NOMO-1 (cell line): ENCODE measurements around the gene MPST.
"Not testable (repeated sequence)": the region's sequence is repeated elsewhere in the genome, so short reads cannot be mapped to it uniquely, and the experiment has no call there.

Source experiments
- DNase-seq, 2 experiments: peaks; one replicate each; lab custom pipeline; 2025; ENCODE audit not compliant: unreplicated experiment in 2 of 2; lab: John Stamatoyannopoulos, UW

Gene MPST

DNA sequence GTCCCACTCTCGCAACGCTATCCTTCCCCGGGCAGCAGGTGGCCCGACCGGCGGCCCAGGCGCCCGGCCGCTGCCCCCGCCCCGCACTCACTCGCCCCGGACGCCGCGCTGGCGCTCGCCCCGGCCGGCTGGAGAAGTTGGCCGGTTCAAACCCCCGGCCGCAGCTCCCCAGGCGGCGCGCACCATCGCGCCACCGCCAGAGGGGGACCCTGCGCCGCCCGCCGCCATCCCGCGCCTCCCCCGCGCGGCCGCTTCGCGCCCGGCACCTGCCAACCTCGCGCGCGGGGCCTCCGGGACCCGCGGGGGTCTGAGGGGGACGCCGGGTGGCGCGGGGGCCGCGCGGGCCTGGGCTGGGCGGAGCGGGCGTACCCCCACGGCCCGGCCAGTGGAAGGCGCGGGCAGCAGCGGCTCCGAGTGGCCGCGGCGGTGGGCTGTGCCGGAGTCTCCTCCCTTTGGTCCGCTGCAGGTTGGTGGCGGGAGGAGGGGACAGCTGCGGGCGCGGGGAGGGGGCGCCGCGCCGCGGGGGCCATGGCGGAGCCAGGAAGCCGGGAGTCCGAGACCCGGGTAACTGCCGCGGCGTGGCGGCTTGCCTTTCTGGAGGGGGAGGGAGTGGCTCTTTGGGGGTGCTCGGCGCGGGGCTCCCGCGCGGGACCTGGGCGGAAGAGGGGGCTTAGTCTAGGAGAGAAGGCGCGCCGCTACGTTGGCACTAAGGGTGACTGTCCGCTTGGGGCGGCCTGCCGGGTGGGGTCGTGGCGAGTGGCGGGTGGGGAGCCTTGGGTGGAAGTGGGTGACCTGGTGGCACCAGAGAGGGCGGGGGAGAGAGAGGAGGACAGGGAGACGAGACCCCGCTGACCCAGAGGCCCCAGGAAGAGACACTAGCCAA lies at the start of gene MPST, which contains the start of gene TST:
Gene MPST, plus strand, starts transcription at position 434 of the 883 bp plus-strand sequence. Its CDS starts 95 bp downstream, at position 529.
Gene TST, minus strand, starts transcription at position 139 of the 883 bp plus-strand sequence. CDS start 715 bp downstream, outside the sequence.
- peak; percentile 66 to 67 for DNase-seq

DNA sequence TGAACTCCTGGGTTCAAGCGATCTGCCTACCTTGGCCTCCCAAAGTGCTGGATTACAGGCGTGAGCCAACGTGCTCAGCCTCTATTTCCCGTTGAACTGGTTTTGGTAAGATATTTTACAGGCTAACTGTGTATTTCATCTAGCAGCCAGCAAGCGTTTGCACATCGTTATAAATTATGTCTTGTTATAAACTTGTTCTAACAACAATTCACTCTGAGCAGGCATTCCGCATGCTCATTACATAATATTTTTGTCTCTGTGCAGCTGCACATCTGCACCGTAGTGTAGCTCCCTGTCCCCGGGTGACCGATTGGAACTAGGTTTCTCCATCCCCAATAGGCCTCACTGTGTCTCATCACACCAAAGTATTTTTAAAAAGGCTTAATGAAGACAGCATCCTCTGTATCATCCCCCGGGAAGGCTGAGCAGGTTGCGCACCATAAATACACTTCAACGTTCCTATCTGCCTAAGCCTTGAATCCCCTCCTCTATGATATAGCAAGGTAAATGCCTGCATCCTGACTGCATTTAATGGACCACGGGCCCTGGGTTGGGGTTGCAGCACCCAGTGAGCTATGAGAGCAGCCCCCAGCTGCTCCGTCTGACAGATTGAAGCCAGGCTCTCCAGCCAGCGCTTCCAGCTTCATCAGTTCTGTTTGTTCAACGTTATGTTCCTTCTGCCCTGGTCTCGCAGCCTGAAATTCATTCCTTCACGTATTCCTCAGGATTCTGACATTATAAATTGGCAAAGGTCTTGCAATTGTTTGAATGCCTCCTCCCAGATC lies 48.0 kb upstream of the MPST start:
- no peak for DNase-seq

DNA sequence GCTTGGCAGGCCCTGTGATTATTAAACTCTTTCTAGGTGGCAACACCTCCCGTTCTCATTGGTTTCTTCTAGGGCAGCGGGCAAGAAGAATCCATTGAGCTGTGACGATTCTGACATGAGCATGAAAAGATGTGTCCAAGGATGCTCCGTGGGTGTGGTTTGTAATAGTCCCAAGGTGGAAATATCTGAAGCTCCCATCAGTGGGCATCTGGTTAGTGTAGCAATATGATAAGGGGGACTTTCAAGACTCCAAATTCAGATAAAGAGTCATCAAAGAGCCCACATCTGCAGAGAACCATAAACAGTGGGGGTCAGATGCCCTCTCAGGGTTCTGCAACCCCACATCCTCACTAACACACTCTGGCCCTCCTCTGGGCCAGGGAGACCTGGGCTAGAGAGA lies 42.9 kb upstream of the MPST start:
- DNase-seq, result no peak

DNA sequence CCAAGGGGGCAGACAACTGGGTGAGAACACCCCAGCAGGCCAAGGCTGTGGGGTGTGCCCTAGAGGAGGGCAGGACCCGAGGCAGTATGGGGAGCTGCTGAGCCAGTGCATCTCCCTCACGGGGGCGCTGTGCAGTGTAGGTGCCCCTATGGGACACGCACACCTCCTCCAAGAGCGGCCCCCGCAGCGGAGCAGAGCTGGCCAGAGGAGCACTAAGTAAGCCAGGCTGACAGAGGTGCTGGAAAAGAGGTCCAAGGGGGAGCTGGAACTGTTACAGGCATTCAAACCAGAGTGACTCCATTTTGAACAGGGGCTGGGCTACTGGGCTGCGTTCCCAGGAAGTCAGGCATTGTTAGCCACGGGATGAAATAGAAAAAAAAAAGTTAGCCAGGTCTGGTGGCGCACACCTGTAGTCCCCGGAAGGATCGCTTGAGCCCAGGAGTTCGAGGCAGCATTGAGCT lies 42.1 kb upstream of the MPST start:
- peak in 1 of 2 experiments; percentile 18 for DNase-seq

DNA sequence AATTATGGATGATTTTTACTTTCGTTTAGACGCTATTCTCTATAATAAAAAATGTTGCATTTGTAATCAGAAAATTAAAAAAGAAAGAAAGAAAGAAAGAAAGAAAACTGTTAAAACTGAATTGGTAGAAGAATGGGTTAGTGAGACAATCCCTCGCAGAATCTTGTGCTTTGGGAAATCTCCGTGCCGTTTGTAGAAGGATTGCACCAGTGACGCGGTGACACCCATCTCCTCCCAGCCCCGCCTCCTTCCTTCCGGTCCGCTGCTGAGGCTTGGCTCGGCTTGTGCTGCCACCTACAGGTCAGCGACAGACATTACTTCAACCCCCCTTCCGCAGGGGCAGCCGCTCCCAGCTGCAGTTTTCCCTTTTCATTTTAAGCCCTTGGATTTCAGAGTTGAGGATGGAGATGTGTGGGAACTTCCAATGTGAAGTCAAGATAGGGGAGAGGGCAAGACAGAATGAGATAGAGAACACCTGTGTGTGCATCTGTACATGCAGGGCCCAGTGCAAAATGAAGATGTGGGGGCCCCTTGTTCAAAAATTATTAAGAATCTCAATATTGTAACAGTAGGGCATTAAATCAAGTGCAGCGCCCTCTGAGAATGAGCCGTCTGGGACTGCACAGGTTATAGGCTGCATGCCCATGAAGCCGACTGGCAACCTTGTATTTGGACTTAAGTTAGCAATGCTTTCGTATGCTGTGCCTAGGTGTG lies 41.4 kb upstream of the MPST start:
- peak; percentile 85 to 86 for DNase-seq

DNA sequence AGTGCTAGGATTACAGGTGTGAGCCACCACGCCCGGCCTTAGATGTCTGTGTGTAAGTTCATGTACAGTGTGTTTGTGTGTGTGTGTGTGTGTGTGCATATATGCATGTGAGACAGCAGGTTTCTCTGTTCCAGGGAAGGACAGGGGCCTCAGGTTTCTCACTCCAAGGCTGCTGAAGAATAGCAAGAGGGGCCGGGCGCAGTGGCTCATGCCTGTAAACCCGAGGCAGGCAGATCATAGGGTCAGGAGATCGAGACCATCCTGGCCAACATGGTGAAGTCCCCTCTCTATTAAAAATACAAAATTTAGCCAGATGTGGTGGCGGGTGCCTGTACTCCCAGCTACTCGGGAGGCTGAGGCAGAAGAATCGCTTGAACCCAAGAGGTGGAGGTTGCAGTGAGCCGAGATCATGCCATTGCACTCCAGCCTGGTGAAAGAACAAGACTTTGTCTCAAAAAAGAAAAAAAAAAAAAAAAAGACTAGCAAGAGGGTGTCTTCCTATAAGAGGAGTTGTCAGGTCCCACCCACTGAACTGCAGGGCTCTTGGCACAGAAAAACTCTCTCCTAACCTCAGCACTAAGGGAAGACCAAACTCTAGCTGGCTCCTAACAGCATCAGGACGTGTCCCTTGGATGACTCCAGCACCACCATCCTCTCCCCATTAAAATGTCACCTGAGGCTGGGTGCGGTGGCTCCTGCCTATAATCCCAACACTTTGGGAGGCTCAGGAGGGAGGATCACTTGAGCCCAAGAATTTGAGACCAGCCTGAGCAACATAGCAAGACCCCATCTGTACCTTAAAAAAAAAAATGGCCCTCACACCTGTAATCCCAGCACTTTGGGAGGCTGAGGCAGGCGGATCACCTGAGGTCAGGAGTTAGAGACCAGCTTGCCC lies 40.3 kb upstream of the MPST start:
- no peak for DNase-seq

DNA sequence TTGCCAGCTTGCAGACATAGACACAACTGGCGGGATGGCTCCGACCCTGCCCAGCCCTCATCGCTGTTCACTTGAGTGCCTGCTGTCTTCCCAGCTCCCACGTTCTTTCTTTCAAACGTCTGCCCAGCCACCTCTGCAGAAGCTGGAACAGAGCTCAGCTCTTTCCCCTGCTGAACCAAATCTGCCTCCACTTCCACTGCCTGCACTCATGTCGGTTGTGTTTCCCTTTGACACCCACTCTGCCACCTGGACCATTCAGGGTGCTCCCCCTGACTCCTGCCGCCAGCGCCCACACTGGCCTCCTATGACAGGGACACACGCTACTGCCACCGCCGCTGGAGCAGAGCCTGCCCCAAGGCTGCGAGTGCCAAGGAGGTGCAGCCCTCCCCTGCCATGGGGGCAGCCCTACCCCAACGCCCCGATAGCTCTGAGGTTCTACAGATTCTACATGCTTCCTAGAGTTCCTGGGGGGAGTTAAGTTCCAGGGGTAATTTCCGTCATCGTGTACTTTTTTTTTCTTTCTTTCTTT lies 38.2 kb upstream of the MPST start:
- no peak for DNase-seq

DNA sequence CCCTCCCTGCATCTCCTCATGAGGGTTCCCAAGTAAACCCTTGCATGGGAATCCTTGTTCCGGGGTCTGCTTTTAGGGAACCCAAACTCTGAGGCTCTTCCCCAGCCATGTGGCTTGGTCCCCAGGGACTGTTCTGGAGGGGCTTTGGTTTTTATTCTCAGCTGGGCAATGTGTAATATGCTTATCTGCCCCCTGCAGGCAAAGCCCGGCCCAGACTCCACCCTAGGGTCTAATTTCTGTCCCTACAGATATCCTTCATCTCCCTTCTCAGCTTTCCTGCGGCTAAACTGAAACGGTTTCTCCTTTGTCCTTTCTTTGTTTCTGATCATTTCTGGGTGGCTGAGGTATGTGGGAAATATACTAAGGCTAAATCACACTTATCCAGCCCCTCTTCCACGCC lies 37.4 kb upstream of the MPST start:
- no peak for DNase-seq

DNA sequence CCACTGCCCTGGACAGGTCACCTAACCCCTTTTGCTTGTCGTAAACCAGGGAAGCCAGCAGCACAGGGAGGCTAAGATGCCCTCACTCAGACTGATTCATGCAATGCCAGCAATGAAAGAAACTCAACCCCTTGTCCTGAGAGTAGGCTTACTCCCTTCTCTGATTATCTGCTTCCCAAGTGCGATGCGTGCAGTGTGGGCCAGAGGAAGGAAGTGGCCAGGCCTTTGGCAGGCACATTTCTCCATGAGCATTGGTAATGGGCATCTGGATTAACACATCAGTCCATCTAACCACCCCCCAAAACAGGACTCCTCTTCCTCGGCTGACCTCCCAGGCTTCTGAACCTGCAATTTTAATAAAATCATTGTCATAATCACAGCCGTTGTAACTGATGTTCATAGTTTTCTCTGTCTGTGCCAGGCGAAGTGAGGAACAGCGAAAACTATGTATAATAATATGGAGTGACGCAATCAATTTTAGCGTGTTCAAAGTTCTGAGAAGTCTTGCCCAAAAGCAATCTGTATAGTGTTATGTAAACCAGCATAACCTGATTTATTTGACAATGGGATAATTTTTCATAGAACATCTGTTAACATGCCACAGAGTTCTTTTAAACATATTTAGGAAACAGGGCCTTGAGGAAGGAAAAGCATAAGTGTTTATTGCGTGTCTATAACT lies 34.2 kb upstream of the MPST start:
- DNase-seq, result no peak

DNA sequence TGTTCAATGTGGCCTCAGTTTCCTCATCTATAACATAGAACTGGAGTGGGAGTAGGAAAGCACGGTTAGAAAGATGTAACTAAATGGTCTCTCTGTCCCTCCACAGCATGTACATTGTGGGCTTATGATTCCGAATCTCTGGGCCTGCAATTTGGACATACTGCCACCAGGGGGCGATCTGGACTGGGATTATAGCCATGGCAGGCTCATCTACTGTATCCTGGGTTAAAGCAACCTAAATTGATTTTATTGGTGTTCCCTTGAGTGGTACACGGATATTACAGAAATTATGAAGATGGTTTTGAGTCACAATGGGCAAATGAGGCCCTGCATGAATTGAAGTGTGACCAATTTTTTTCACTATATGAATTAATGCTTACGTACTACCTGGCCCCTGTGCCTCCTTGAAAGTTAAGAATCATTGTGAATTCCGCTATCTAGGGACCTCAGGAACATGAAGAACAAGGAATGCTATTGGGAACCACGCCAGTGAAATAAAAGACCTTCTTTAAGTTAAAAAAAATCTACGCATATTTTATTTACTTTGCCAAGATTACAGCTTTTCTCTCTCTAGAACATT lies 33.2 kb upstream of the MPST start:
- no peak for DNase-seq

DNA sequence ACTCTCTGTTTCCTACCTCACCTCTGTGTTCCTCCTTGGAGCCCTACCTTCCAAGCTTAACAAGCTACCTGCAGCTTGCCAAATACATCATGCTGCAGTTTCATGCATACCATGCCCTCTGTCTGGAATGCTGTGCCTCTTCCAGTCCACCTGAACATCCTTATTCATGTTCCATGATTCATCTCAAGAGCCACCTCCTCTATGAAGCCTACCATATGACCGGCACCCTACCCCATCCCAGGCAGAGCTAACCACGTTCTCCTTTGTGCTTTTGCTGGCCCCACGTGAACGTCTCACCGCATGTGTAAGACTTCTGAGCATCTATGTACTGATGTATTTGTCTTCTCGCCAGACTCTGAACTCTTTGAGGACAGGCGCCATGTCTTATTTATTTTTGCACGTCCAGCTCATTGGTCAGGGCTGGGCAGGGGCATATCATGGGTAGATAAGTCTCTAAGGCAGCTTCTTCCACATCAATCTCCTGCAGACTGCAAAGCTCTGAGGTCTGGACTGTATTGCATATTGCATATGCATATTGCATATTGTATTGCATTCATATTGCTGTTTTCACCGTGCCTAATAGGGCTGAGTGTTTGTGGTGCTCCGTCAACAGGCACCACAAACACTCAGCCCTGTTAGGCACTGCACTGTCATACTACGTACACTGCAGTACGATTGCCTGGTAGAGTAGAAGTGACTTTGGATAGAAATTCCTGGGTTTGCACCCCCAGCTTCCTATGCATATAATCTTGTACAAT lies 31.3 kb upstream of the MPST start:
- no peak for DNase-seq

DNA sequence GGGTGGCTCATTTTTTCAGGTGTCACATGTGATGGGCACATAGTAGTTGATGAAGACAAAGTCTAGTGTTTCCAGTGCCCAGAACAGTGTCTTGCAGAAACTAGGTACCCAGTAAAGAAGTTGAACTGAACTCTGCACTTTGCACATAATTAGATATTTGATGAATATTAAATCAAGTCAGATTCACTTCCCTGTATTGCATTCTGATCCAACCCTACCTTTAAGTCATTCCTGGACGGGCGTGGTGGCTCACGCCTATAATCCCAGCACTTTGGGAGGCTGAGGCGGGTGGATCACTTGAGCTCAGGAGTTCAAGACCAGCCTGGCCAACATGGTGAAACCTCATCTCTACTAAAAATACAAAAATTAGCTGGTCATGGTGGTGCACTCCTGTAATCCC lies 30.5 kb upstream of the MPST start:
- not testable (repeated sequence) for DNase-seq

DNA sequence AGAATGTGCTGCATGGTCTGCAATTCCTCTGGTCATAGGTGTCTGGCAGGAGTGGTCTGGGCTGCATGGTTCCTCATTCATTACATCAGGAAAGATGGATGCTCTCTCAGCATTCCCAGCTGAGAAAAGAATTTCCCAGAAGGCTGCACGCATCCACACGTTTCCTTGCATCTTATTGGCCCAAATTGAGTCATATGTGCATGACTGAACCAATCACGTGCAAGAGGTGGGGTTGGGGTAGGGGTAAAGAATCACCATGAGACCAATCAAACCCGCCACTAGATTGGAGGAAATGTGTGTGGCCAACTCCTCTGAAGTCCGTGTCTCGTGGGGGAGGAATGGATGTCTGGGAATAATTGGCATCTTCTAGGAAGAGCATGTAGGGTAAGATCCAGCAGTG lies 29.1 kb upstream of the MPST start:
- DNase-seq, result no peak

DNA sequence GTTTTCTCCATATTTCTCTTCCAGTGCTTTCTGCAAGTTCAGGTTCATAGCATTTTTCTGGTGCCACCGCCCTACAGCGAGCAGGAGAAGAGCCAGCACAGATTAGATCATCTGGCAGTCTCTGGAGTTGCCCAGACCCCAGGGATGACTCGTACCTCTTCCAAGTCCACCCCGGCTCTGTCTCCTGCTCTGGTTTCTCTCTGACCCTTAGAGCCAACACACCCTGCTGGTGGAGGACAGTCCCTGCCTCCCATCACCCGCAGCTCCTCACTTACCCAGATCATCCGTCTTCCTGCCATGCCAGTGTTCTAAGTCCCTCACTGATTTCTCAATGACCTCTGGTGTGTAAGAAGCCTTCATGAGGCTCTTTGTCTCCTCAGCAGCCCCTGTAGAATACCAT lies 28.3 kb upstream of the MPST start:
- DNase-seq, result no peak

DNA sequence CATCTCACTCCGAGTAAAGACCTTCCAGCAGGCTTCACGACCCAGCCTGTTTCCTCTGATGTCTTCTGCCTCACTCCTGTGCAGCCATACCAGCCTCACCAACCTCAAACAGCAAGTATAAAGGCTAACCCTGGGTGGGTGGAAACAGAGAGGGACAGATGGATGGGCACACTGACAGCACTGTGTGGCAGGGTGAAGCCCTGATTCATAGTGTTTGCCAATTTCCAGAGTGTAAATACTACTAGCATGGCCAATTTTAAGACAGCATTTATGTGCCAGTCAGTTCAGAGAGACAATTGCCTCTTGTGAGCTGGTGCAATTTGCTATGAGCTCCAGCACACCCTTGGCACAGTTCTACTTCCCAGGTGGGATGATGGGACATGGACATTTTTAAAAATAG lies 21.8 kb upstream of the MPST start:
- no peak for DNase-seq

DNA sequence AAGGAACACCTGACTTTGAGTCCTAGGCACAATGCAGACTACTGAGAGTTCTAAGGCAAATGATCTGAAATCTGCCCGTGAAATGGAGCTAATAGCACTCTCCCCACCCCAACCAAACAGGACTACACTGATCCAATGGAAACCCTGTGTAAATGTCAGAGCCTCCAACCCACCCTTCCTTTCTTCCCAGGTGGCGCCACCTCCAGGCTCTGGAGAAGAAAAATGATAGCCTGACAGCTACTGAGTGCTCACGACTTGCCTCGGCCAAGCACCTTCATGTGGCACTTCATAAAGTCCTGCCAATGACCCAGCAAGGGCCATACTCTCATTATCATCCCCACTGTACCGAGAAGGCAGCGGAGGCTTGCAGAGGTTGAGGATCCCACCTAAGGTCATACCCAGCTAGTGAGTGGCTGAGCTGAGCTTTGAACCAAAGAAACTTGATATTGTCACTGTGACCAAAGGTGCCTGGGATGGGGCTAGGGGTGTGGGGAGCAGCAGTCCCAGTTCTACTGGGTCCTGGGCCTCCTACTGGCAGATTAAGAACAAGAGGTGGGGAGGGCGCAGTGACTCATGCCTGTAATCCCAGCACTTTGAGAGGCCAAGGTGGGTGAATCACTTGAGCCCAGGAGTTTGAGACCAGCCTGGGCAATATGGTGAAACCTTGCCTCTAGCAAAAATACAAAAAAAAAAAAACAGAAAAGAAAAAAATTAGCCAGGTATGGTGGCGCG lies 20.8 kb upstream of the MPST start:
- no peak for DNase-seq

DNA sequence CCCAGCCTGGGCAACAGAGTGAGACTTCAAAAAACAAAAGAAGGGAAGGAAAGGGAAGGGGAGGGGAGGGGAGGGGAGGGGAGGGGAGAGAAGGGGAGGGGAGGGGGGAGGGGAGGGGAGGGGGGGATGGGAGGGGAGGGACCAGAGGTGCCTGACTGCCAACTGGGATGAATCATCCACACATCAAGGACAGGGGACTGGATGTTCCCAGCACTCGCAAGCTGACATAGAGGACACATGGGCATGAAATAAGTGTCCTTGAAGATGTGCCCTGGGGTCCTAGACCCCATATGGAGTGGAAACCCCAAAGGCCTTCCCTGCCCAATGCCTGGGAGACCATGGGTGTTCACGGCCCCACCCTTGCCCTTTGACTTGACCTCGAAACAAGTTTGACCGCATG lies 20.1 kb upstream of the MPST start:
- no peak for DNase-seq
